Astrocyte (in vitro differentiated cells and primary cell): ENCODE measurements around the gene GJA8.

Source experiments
- EZH2 ChIP-seq: IDR thresholded peaks from 2 replicates; pipeline ENCODE4 v1.6.1; 2012; ENCODE audit warnings: mild to moderate bottlenecking, low read length, inconsistent platforms; ENCODE audit not compliant: insufficient read depth
- TF ChIP-seq, protein P1 (sequence below): IDR thresholded peaks from 2 replicates; pipeline ENCODE4 v1.5.1; 2011; ENCODE audit warnings: low read depth, mild to moderate bottlenecking, inconsistent platforms, low read length, moderate library complexity; ENCODE audit not compliant: insufficient read depth

DNA sequence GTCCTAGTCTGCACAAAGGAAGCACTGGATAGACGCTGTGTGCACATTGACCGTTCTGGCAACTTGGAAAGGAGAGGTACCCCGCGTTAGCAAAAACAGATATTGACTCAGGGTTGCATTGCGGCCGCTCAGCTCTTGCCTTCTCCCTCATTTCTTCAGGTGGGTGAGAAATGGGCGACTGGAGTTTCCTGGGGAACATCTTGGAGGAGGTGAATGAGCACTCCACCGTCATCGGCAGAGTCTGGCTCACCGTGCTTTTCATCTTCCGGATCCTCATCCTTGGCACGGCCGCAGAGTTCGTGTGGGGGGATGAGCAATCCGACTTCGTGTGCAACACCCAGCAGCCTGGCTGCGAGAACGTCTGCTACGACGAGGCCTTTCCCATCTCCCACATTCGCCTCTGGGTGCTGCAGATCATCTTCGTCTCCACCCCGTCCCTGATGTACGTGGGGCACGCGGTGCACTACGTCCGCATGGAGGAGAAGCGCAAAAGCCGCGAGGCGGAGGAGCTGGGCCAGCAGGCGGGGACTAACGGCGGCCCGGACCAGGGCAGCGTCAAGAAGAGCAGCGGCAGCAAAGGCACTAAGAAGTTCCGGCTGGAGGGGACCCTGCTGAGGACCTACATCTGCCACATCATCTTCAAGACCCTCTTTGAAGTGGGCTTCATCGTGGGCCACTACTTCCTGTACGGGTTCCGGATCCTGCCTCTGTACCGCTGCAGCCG is 5.4 kb downstream of the GJA8 start:
- TF ChIP-seq, protein P1, sequence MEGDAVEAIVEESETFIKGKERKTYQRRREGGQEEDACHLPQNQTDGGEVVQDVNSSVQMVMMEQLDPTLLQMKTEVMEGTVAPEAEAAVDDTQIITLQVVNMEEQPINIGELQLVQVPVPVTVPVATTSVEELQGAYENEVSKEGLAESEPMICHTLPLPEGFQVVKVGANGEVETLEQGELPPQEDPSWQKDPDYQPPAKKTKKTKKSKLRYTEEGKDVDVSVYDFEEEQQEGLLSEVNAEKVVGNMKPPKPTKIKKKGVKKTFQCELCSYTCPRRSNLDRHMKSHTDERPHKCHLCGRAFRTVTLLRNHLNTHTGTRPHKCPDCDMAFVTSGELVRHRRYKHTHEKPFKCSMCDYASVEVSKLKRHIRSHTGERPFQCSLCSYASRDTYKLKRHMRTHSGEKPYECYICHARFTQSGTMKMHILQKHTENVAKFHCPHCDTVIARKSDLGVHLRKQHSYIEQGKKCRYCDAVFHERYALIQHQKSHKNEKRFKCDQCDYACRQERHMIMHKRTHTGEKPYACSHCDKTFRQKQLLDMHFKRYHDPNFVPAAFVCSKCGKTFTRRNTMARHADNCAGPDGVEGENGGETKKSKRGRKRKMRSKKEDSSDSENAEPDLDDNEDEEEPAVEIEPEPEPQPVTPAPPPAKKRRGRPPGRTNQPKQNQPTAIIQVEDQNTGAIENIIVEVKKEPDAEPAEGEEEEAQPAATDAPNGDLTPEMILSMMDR = no peak
- no peak for TF ChIP-seq EZH2
